GM10248 (cell line): Measurements from ENCODE around the gene THOC7.

Experiments
- CTCF ChIA-PET: fragments of 300-600 bp; sonication (Branson Sonifier 250); formaldehyde crosslinking; extraction: SDS; loops from one replicate; lab custom pipeline; 2021; ENCODE audit warnings: antibody characterized with exemption; lab: Yijun Ruan, JAX
- POLR2A ChIA-PET: fragments of 350-650 bp; sonication (Branson Sonifier 250); formaldehyde crosslinking; extraction: SDS; loops from one replicate; lab custom pipeline; 2020; ENCODE audit warnings: antibody characterized with exemption; lab: Yijun Ruan, JAX
- DNase-seq: peaks from one replicate; pipeline ENCODE4 v3.0.0; 2012; ENCODE audit errors: extremely low spot score
- CTCF ChIP-seq: IDR thresholded peaks from 2 replicates; pipeline ENCODE4 v1.5.1; 2012; ENCODE audit warnings: mild to moderate bottlenecking, low read depth; ENCODE audit errors: extremely low read depth, missing control alignments, control extremely low read depth

THOC7 gene

GRCh38 chr3:63832395-63832794, 31.2 kb downstream of the THOC7 start:
- no peak for TF ChIP-seq CTCF
- no peak for DNase-seq
- ChIA-PET CTCF (interaction anchor here (0.8 to 5.5 kb wide), 2 partner anchors 14 to 15 kb away, joined by 4 to 38 read pairs; partner anchors contain the start of gene C3orf49), POLR2A (no interaction called here)

GRCh38 chr3:63830526-63830925, 33.1 kb downstream of the THOC7 start:
- ChIA-PET CTCF (interaction anchor here (1.0 to 5.5 kb wide), 3 partner anchors 13 to 480 kb away, joined by 3 to 38 read pairs (median 10); partner anchors contain the start of gene C3orf49), POLR2A (no interaction called here)
- TF ChIP-seq CTCF, result no peak
- no peak for DNase-seq

- ChIA-PET CTCF (interaction anchor here (1.6 to 3.2 kb wide), 3 partner anchors 27 to 475 kb away, joined by 3 to 16 read pairs (median 7); no protein-coding TSS in a partner anchor), POLR2A (no interaction called here)
- no peak for TF ChIP-seq CTCF
- DNase-seq, result no peak
These were observed 39.3 kb downstream of the THOC7 start for GRCh38 chr3:63824309-63824708.

- TF ChIP-seq CTCF, result no peak
- CTCF ChIA-PET, result interaction anchor here (0.6 to 11.4 kb wide), 19 partner anchors 8 to 1195 kb away, joined by 3 to 194 read pairs (median 5); no protein-coding TSS in a partner anchor
- no peak for DNase-seq
- POLR2A ChIA-PET, result no interaction called here
These were observed 44.5 kb downstream of the THOC7 start, which contains the start of gene C3orf49 for GRCh38 chr3:63819151-63819398. C3orf49 (plus strand) TSS chr3:63819299; CDS start chr3:63819472, 173 bp downstream.

GRCh38 chr3:63818282-63819150, 45.1 kb downstream of the THOC7 start:
- ChIA-PET POLR2A (no interaction called here), CTCF (interaction anchor here (0.6 to 11.4 kb wide), 29 partner anchors 8 to 1195 kb away, joined by 3 to 194 read pairs (median 4); no protein-coding TSS in a partner anchor)
- peak; percentile 47 for DNase-seq
- TF ChIP-seq CTCF, result peak; percentile 83

GRCh38 chr3:63817225-63817624, 46.4 kb downstream of the THOC7 start:
- TF ChIP-seq CTCF, result no peak
- ChIA-PET POLR2A (no interaction called here), CTCF (interaction anchor here (0.9 to 11.4 kb wide), 9 partner anchors 11 to 1193 kb away, joined by 3 to 194 read pairs (median 3); no protein-coding TSS in a partner anchor)
- DNase-seq, result no peak
